Panc1 (cell line): Measurements from ENCODE around the gene PTTG2. TPM values are rescaled to one million over a fixed set of nuclear protein-coding genes. Genes with fewer than 3 reads are reported as not detected.

Experiments
- ATAC-seq: fragments of 200-7000 bp; cut with Tn5 transposase; 2 replicates; pipeline ENCODE4 v1.9.1; 2020; ENCODE audit warnings: mild to moderate bottlenecking, moderate library complexity
- BruUV-seq: library from RNA; stranded (reverse); fragments of 400-500 nt; replicated peaks from 2 replicates; lab custom pipeline; 2021; lab: Mats Ljungman, UMichigan
- CTCF ChIA-PET: fragments of 300-600 bp; sonication (Branson Sonifier 250); formaldehyde crosslinking; loops from one replicate; lab custom pipeline; 2022; ENCODE audit warnings: antibody characterized with exemption; lab: Charles Lee
- POLR2A ChIA-PET: fragments of 300-600 bp; sonication (Branson Sonifier 250); formaldehyde crosslinking; loops from one replicate; lab custom pipeline; 2022; ENCODE audit warnings: antibody characterized with exemption; lab: Charles Lee
- DNase-seq: peaks from one replicate; pipeline ENCODE4 v3.0.0-alpha.2; 2010; ENCODE audit warnings: low read depth, low spot score
- H3K27ac ChIP-seq: 2 replicates; pipeline ENCODE4 v1.5.1; 2011; ENCODE audit warnings: mild to moderate bottlenecking, low read length, inconsistent platforms
- H3K27me3 ChIP-seq: fragments of 200-500 bp; sonication (Bioruptor generic); 2 replicates; pipeline ENCODE4 v1.6.0; 2014; ENCODE audit warnings: low read length, inconsistent platforms; ENCODE audit not compliant: control insufficient read depth, insufficient read depth
- H3K36me3 ChIP-seq: fragments of 200-500 bp; sonication (Bioruptor generic); 2 replicates; pipeline ENCODE4 v1.5.1; 2014; ENCODE audit warnings: inconsistent platforms, mild to moderate bottlenecking, low read length, moderate library complexity; ENCODE audit not compliant: control insufficient read depth, insufficient read depth
- H3K4me1 ChIP-seq: 2 replicates; pipeline ENCODE4 v1.5.1; 2011; ENCODE audit warnings: inconsistent platforms, mild to moderate bottlenecking, low read length, moderate library complexity; ENCODE audit not compliant: control insufficient read depth, insufficient read depth
- H3K4me3 ChIP-seq, 2 experiments: 2 replicates each; pipeline ENCODE4 v1.5.1; 2011 to 2012; ENCODE audit warnings: low read depth in 2 of 2, low read length in 2 of 2, mild to moderate bottlenecking in 2 of 2, inconsistent platforms in 1 of 2, moderate library complexity in 1 of 2
- H3K9me3 ChIP-seq: fragments of 200-500 bp; sonication (Bioruptor generic); 2 replicates; pipeline ENCODE4 v1.5.1; 2014; ENCODE audit warnings: low read depth, mild to moderate bottlenecking, inconsistent platforms, low read length, moderate library complexity; ENCODE audit not compliant: control insufficient read depth, insufficient read depth
- POLR2AphosphoS5 ChIP-seq: IDR thresholded peaks from 2 replicates; pipeline ENCODE4 v1.6.1; 2012; ENCODE audit warnings: mild to moderate bottlenecking, low read depth, low read length, moderate library complexity
- SIN3A ChIP-seq: IDR thresholded peaks from 2 replicates; pipeline ENCODE4 v1.6.1; 2012; ENCODE audit warnings: low read depth, mild to moderate bottlenecking, low read length, moderate library complexity, borderline replicate concordance; ENCODE audit not compliant: insufficient read depth
- TCF7L2 ChIP-seq: IDR thresholded peaks from 2 replicates; pipeline ENCODE4 v1.6.1; 2011; ENCODE audit warnings: mild to moderate bottlenecking, low read depth, low read length, inconsistent platforms
- in situ Hi-C: cut with HindIII; loops from 2 replicates; pipeline ENCODE4 v1.10.0; 2016; ENCODE audit warnings: low sequenced_read_pairs, low pct_unique_long_range_greater_than_20kb
- intact Hi-C: fragments of 100-400 bp; cut with micrococcal nuclease; formaldehyde crosslinking; loops from one replicate; pipeline ENCODE4 v1.10.0; 2022; ENCODE audit not compliant: unreplicated experiment
- total RNA-seq: library from RNA; stranded (reverse); gene quantifications from one replicate; pipeline ENCODE4 v1.2.1, GENCODE V29; 2021; ENCODE audit not compliant: unreplicated experiment
- TF ChIP-seq, protein P1 (sequence below): fragments of 450-650 bp; IDR thresholded peaks from 2 replicates; pipeline ENCODE4 v1.5.1; 2017; ENCODE audit warnings: mild to moderate bottlenecking
- TF ChIP-seq, protein P2 (sequence below), 2 experiments: IDR thresholded peaks; 2 replicates each; pipeline ENCODE4 v1.6.1; 2011 to 2012; ENCODE audit warnings: low read depth in 2 of 2, control low read depth in 1 of 2, low read length in 1 of 2, mild to moderate bottlenecking in 1 of 2, moderate library complexity in 1 of 2; ENCODE audit not compliant: insufficient read depth in 1 of 2

PTTG2 gene
- total RNA-seq, 1 experiment from 2014 or later, result not detected

- no peaks in the 10 kb centered on the region for H3K27me3 ChIP-seq
- no TSS peak for BruUV-seq
- no peak for DNase-seq
- no peak overlapping the region for H3K4me3 ChIP-seq
- H3K36me3 ChIP-seq, result no peaks in the 10 kb centered on the region
- no peaks in the 10 kb centered on the region for H3K4me1 ChIP-seq
- POLR2A ChIA-PET, result no interaction called here
- no peak for TF ChIP-seq SIN3A
- no peak for TF ChIP-seq POLR2AphosphoS5
- no peak for TF ChIP-seq TCF7L2
- TF ChIP-seq, protein P1, sequence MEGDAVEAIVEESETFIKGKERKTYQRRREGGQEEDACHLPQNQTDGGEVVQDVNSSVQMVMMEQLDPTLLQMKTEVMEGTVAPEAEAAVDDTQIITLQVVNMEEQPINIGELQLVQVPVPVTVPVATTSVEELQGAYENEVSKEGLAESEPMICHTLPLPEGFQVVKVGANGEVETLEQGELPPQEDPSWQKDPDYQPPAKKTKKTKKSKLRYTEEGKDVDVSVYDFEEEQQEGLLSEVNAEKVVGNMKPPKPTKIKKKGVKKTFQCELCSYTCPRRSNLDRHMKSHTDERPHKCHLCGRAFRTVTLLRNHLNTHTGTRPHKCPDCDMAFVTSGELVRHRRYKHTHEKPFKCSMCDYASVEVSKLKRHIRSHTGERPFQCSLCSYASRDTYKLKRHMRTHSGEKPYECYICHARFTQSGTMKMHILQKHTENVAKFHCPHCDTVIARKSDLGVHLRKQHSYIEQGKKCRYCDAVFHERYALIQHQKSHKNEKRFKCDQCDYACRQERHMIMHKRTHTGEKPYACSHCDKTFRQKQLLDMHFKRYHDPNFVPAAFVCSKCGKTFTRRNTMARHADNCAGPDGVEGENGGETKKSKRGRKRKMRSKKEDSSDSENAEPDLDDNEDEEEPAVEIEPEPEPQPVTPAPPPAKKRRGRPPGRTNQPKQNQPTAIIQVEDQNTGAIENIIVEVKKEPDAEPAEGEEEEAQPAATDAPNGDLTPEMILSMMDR, result no peak
- TF ChIP-seq, protein P2, sequence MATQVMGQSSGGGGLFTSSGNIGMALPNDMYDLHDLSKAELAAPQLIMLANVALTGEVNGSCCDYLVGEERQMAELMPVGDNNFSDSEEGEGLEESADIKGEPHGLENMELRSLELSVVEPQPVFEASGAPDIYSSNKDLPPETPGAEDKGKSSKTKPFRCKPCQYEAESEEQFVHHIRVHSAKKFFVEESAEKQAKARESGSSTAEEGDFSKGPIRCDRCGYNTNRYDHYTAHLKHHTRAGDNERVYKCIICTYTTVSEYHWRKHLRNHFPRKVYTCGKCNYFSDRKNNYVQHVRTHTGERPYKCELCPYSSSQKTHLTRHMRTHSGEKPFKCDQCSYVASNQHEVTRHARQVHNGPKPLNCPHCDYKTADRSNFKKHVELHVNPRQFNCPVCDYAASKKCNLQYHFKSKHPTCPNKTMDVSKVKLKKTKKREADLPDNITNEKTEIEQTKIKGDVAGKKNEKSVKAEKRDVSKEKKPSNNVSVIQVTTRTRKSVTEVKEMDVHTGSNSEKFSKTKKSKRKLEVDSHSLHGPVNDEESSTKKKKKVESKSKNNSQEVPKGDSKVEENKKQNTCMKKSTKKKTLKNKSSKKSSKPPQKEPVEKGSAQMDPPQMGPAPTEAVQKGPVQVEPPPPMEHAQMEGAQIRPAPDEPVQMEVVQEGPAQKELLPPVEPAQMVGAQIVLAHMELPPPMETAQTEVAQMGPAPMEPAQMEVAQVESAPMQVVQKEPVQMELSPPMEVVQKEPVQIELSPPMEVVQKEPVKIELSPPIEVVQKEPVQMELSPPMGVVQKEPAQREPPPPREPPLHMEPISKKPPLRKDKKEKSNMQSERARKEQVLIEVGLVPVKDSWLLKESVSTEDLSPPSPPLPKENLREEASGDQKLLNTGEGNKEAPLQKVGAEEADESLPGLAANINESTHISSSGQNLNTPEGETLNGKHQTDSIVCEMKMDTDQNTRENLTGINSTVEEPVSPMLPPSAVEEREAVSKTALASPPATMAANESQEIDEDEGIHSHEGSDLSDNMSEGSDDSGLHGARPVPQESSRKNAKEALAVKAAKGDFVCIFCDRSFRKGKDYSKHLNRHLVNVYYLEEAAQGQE (IDR thresholded peaks at IDR 0.05; ENCODE audit: insufficient read depth in 1 of 2, low read depth in 2 of 2, low read length in 1 of 2), result no peak
- CTCF ChIA-PET, result no interaction called here
- no peak overlapping the region for H3K27ac ChIP-seq
- intact Hi-C loops (no loop called here), in situ Hi-C loops (no loop called here)
- ATAC-seq, result no peak
- H3K9me3 ChIP-seq, result no peaks in the 10 kb centered on the region
Measured at GRCh38 chr4:37995299-37995821, 35.2 kb downstream of the PTTG2 start.

DNA sequence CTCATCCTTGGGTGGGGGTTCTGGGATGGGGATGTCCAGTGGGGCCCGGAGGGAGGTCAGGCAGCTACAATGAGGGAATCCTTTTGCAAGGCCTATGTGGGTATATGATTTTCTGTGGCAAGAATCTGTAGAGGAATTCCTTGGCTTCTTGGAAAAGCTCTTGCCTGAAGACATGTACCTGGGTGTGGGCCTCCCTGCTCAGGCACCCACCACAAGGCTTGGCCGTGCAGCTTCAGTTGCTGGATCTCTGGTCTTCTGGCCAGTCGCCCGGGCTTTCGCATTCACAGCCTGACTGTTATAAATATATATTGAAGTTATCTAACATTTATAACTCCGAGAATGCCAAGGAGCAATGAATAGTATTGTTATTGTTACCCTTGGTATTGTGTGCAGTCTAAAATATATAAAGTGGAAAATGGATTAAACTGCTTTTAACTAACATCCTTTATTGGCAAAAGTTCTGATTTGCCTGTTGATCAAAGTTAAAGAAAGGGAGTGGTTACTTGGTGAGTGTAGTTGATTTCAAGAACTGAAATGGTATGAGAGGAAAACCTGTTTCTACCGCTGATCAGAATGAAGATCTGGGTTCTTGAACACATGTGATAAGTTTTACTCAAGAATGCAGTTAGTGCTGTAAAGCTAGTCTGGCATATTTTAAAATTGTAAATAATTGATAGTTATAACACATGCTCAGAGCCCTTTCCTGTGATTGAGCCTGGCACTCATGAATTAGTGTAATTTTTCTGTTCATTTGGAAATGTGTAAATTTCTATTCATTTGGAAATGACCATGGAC is 36.0 kb downstream of the PTTG2 start:
- H3K9me3 ChIP-seq, result no peaks in the 10 kb centered on the region
- BruUV-seq, result no TSS peak
- ChIA-PET CTCF (no interaction called here), POLR2A (no interaction called here)
- DNase-seq (no peak), ATAC-seq (no peak)
- no peaks in the 10 kb centered on the region for H3K27me3 ChIP-seq
- TF ChIP-seq, protein P1, result no peak
- no peak for TF ChIP-seq TCF7L2
- TF ChIP-seq, protein P2 (IDR thresholded peaks at IDR 0.05; ENCODE audit: insufficient read depth in 1 of 2, low read depth in 2 of 2, low read length in 1 of 2), result no peak
- no peak for TF ChIP-seq SIN3A
- TF ChIP-seq POLR2AphosphoS5, result no peak
- no peak overlapping the region for H3K4me3 ChIP-seq
- no peaks in the 10 kb centered on the region for H3K36me3 ChIP-seq
- intact Hi-C loops (no loop called here), in situ Hi-C loops (no loop called here)
- no peak overlapping the region for H3K27ac ChIP-seq
- H3K4me1 ChIP-seq, result no peaks in the 10 kb centered on the region
